T-helper 1 cell treated with Interleukin-12 subunit alpha and Interleukin-12 subunit beta and Interleukin-4 antibody, amounts not matched to agents 30 ng/mL and 1 ng/mL, for 36 hours (primary cell): ENCODE measurements around the gene LHX3. TPM values are rescaled to one million over a fixed set of nuclear protein-coding genes. Genes with fewer than 3 reads are reported as not detected.

Experiments used
- intact Hi-C: fragments of 100-400 bp; cut with micrococcal nuclease; formaldehyde crosslinking; loops from one replicate; pipeline ENCODE4 v1.15.1; 2024
- total RNA-seq: library from RNA; stranded (reverse); gene quantifications from 2 replicates; pipeline ENCODE4 v1.2.3, GENCODE V29; 2022

Gene LHX3
- total RNA-seq, 1 donor from 2014 or later, result not detected

- intact Hi-C loops, result loop anchor here (5.0 kb wide), 1 partner anchor 57 kb away; no protein-coding TSS in a partner anchor
Observed at GRCh38 chr9:136229096-136230065, 24.5 kb upstream of the LHX3 start.

DNA sequence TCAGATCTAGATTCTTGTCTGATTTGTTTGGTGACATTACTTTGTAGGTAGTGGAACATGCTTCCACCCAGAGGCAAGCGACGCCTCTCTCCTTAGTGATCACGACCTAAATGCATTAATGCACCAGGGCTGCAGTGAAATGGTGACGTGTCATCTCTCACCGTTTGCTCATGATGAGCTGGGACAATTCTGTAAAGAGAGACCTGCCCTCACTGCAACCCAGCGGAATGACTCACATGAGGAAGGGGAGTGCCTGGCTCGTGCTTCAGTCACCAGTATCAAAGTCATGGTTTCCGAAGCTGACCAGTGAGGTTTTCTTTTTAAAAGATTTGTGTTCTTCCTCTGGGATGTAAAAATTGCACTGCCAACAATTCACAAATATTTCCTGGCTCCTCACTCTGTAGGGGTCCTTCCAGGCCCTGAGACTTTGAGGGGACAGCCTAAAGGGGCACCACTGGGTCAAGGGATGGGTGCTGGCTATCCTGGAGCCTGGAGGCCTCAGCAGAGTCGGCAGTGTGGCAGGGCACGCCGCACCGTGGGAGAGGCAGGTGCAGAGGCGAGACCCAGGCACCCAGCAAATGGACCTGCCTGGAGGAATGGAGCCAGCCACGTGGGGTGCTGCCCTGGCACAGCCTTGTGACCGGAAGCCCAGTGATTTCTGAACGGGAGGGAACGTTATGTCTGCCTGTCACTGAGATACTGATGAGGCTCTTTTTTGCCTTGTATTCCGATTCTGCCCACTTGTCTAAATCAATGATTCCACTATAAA, 23.4 kb upstream of the LHX3 start:
- intact Hi-C loops, result no loop called here

DNA sequence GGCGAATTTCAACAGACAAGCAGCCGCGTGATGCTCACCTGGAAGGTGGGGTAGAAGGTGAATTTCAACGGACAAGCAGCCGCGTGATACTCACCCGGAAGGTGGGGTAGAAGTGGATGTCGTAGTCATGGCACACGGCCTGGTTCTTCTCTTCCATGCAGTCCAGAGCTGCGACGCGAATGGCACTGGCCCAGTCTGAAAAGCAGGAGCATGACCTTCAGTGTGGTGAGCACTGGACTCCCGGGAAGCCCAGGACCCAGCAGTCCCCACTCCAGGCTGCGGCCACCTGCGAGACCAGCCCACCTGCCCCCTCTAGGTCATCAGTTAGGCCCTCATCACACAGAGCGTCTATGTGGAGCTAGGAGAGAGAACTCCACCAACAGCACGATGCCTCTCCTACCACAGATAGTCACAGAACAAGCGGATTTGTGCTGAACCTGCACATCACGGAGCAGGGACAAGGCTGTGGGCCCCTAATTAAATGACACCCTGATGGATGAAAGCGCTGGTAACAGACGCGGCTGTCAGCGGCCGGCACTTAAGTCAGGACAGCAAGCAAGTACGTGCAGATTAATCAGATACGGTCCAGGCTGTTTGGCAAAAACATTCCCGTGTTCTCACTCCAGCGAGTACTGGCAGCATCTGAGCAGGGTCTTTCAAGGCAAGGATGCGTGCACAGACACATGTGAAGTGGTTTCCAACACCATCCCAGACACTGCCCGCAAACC, 21.9 kb upstream of the LHX3 start:
- intact Hi-C loops, result loop anchor here (1.0 to 2.0 kb wide), 2 partner anchors 18 to 40 kb away; partner anchors contain the start of gene QSOX2

- intact Hi-C loops, result loop anchor here (1.0 to 2.0 kb wide), 2 partner anchors 19 to 41 kb away; partner anchors contain the start of gene QSOX2
Observed at GRCh38 chr9:136225748-136226679, 21.1 kb upstream of the LHX3 start.

DNA sequence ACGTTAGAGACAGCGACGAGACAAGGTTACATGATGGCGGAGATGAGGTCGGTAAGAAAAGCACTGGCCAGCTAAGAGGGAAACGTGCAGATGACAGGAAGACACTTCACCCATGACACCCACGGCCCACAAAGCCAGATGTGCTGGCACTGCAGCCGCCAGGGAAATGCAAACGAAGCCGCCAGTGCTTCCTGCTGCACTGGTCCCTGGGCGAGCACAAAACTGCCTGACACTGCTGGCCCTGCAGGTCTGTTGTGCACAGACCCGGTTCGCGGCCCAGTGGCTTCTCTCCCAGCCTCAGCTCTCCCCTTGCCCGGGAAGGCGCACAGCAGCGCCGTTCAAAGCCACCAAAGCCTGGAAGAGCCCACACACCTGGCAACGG, 20.4 kb upstream of the LHX3 start:
- intact Hi-C loops, result no loop called here

DNA sequence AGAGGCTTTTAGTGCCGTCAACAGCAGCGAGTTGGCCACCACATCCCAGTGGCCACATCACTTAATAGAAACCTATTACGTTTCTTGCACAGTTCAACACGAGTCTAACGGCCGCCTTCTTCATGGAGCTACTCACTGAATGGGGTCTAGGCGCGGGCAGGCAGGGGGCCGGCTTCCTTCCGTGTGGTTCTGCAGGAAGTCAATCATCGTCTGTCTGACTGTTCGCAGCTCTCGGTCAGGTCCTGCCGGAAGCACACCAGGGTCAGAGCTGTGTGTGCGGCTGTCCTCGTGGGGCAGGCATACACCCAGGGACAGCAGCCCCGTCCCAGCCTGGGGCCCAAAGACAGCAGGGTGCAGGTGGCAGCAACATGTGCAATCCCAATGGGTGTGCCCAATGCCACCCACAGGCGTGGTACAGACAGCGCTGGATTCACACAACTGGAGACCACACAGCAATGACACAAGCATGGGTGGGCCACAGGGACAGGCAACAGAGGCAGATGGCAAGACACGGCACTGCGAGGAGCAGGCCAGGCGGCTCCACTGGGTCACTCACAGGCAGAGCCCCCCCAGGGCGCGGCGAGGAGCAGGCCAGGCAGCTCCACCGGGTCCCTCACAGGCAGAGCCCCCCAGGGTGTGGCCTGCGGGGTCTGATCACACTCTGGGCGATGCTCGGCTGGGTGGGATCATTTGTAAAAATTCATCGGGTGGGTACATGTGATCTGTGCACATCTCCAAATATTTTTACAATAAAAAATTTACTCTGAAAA, 19.1 kb upstream of the LHX3 start:
- intact Hi-C loops, result no loop called here

GRCh38 chr9:136222906-136223285, 18.0 kb upstream of the LHX3 start:
- intact Hi-C loops, result no loop called here

DNA sequence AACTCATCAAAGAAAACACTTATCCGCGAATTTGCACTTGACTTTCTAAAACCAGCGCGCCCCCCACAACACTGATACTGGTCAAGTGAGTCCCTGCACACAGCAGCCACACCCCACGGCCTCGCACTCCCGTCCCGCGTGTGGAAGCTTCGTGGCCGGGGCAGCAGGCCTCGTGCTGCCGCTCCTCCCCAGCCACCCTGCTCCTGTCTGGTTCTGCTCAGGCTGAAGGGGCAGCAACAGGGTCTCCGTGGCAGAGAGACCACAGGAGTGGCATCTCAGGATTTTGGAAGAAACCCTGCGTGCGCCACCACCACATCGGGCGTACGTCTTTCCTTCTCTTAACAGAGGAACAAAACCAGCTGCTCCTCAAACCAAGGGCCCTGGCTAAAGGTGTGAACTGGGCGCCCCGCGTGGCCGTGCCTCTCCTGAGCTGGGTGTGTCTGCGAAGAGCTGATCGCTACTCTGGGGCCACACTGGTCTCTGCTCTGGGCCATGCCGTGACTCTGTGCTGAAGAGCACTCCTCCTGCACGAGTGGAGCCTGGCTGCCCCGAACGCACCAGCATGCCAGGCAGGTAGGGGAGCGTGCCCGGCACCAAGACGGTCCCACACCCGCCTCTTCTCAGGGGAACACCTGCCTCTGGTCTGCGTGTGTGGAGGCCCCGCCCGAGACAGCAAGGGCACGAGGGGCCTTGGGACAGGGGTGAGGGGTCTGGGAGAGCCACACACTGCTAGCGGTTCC, 17.4 kb upstream of the LHX3 start:
- intact Hi-C loops, result no loop called here

GRCh38 chr9:136220017-136220729, 15.2 kb upstream of the LHX3 start:
- intact Hi-C loops, result no loop called here

DNA sequence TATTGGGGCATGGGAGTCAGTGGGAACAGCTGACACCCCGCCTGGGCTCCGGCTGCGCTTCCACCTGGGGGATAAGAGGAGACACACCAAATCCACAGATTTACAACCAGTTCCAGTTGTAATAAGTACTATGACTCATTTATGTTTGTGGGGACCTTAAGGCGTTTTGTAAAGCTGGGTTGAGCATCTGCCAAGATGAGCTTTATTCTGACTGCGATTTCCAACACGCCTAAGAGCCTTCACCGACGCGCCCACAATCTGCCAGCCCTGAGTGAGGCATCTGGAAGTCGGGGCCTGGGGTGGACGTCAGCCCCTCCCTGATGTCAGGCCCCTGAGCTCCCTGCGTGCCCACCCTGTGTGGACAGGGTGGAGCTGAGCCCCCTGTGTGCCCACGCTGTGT, 14.3 kb upstream of the LHX3 start:
- intact Hi-C loops, result no loop called here

GRCh38 chr9:136218673-136219072, 13.7 kb upstream of the LHX3 start:
- intact Hi-C loops, result no loop called here

GRCh38 chr9:136218271-136218670, 13.3 kb upstream of the LHX3 start:
- intact Hi-C loops, result no loop called here

DNA sequence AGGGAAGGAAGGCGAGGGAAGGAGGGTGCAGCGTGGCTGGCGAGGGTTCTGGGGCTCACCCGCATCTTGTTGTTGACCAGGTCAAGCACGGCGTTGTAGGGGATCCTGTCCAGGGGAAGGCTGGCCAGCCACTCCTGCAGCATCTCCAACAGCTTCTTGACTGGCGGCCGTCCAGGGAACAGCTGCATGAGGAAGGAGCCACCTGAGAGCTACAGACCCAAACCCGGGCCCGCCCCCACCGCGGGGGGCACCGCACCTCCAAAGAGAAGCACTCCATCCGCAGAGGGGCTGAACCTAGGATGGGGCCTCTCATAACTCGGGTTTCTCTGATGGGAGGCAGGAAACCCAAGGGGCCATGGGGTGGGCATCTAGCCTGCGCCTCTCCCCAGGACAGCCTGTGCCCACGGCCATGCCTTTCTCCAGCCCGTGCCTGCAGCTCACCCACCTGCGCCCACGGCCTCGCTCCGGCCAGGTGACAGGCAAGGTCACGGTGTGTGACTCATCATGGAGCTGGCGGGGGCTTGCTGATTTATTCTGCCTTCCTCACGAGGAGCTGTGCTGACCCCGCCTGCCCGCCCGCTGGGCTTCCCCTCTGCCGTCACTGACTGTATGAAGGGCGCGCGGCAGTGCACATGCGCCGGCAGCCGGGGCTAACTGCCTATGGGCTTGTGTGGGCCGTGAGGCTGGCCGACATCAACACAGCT, 11.8 kb upstream of the LHX3 start:
- intact Hi-C loops, result no loop called here

GRCh38 chr9:136213733-136214132, 8.8 kb upstream of the LHX3 start:
- intact Hi-C loops, result no loop called here

- intact Hi-C loops, result no loop called here
Observed at GRCh38 chr9:136212345-136212950, 7.5 kb upstream of the LHX3 start.

GRCh38 chr9:136211441-136212344, 6.8 kb upstream of the LHX3 start:
- intact Hi-C loops, result no loop called here
